Tibial artery (tissue), 4 donors: ENCODE results near the gene LENG8.

ENCODE experiments used
- DNase-seq, 2 donors: peaks; one replicate each; pipeline ENCODE4 v3.0.0-alpha.2; 2019
- H3K27ac ChIP-seq, 2 donors: fragments of 200-600 bp; sonication (generic) in 1 of 2; 1 replicate in 1 of 2; 2 replicates in 1 of 2; pipeline ENCODE4 v1.5.1; 2018 to 2019; ENCODE audit warnings: mild to moderate bottlenecking in 1 of 2
- H3K27me3 ChIP-seq, 2 donors: fragments of 200-600 bp; sonication (generic) in 1 of 2; one replicate each; pipeline versions ENCODE4 v1.5.1 to v1.6.0; 2016 to 2019
- H3K36me3 ChIP-seq, 3 donors: fragments of 200-600 bp; sonication (generic) in 2 of 3; one replicate each; pipeline ENCODE4 v1.5.1; 2016 to 2019; ENCODE audit warnings: mild to moderate bottlenecking in 2 of 3
- H3K4me1 ChIP-seq, 4 donors: fragments of 200-600 bp; sonication (generic) in 2 of 4; 1 replicate in 3 of 4; 2 replicates in 1 of 4; pipeline ENCODE4 v1.5.1; 2016 to 2019
- H3K4me3 ChIP-seq, 2 donors: fragments of 200-600 bp; sonication (generic) in 1 of 2; 1 replicate in 1 of 2; 2 replicates in 1 of 2; pipeline ENCODE4 v1.5.1; 2018 to 2019; ENCODE audit warnings: mild to moderate bottlenecking in 2 of 2
- H3K9me3 ChIP-seq, 3 donors: fragments of 200-600 bp; sonication (generic) in 1 of 3; one replicate each; pipeline ENCODE4 v1.5.1; 2016 to 2019
- CTCF ChIP-seq, 2 experiments: fragments of 200-600 bp in 1 of 2; fragments of 450-650 bp in 1 of 2; IDR thresholded peaks; one replicate each; pipeline ENCODE4 v1.5.1; 2017 to 2019; ENCODE audit warnings: antibody characterized with exemption in 2 of 2, mild to moderate bottlenecking in 1 of 2, moderate library complexity in 1 of 2
- intact Hi-C: fragments of 100-400 bp; cut with DNase I; formaldehyde crosslinking; loops from one replicate; pipeline ENCODE4 v1.15.0; 2023; ENCODE audit warnings: low total_unique reads

Gene LENG8

GRCh38 chr19:54462047-54462654 lies 13.2 kb downstream of the LENG8 start:
- no peak for TF ChIP-seq CTCF (IDR thresholded peaks at IDR 0.05)
- Histone ChIP-seq H3K4me3 (peak overlapping the region; percentile 62 to 85), H3K4me1 (peaks cover 6 to 43% (median 29%) of the 10 kb centered on the region in 4 donors), H3K36me3 (peaks cover 42 to 51% (median 45%) of the 10 kb centered on the region in 3 donors), H3K27me3 (no peaks in the 10 kb centered on the region), H3K9me3 (no peaks in the 10 kb centered on the region), H3K27ac (peak overlapping the region; percentile 92 to 99)
- DNase-seq, result peak in 1 of 2 donors; percentile 71
- intact Hi-C loops, result no loop called here

GRCh38 chr19:54462655-54463530 lies 13.9 kb downstream of the LENG8 start:
- Histone ChIP-seq H3K27ac (peak overlapping the region; percentile 92 to 99), H3K36me3 (peaks cover 35 to 43% (median 37%) of the 10 kb centered on the region in 3 donors), H3K9me3 (no peaks in the 10 kb centered on the region), H3K4me1 (peaks cover 6 to 43% (median 29%) of the 10 kb centered on the region in 4 donors), H3K27me3 (no peaks in the 10 kb centered on the region), H3K4me3 (peak overlapping the region; percentile 62 to 85)
- DNase-seq, result peak; percentile 52 to 89
- peak in 1 of 2 experiments; percentile 21 for TF ChIP-seq CTCF (IDR thresholded peaks at IDR 0.05)
- intact Hi-C loops, result no loop called here

- intact Hi-C loops, result no loop called here
- peak within 1 kb of the TSS; percentile 92 to 99 for H3K27ac ChIP-seq
- H3K4me1 ChIP-seq, result peaks cover 6 to 40% (median 27%) of the 10 kb centered on the region in 4 donors
- DNase-seq, result peak; percentile 99 to 100
- TF ChIP-seq CTCF (IDR thresholded peaks at IDR 0.05), result no peak
- H3K36me3 ChIP-seq, result peaks cover 28 to 36% (median 30%) of the 10 kb centered on the region in 3 donors
- no peaks in the 10 kb centered on the region for H3K27me3 ChIP-seq
- no peaks in the 10 kb centered on the region for H3K9me3 ChIP-seq
- peak within 1 kb of the TSS; percentile 62 to 85 for H3K4me3 ChIP-seq
These were observed 14.6 kb downstream of the LENG8 start, which contains the start of gene LENG9 for GRCh38 chr19:54463531-54464043. TSS of gene LENG9 (minus strand) at chr19:54463778. CDS start at chr19:54463526, 252 bp downstream.

- peak; percentile 83 to 92 for DNase-seq
- Histone ChIP-seq H3K27me3 (no peaks in the 10 kb centered on the region), H3K27ac (peak overlapping the region; percentile 92 to 99), H3K36me3 (peaks cover 23 to 31% (median 25%) of the 10 kb centered on the region in 3 donors), H3K4me1 (peaks cover 6 to 40% (median 25%) of the 10 kb centered on the region in 4 donors), H3K4me3 (peak overlapping the region; percentile 62 to 85), H3K9me3 (no peaks in the 10 kb centered on the region)
- intact Hi-C loops, result no loop called here
- no peak for TF ChIP-seq CTCF (IDR thresholded peaks at IDR 0.05)
These were observed 15.1 kb downstream of the LENG8 start for GRCh38 chr19:54464044-54464629.
